Measurements from ENCODE around the gene GMDS.

The GMDS gene

DNA sequence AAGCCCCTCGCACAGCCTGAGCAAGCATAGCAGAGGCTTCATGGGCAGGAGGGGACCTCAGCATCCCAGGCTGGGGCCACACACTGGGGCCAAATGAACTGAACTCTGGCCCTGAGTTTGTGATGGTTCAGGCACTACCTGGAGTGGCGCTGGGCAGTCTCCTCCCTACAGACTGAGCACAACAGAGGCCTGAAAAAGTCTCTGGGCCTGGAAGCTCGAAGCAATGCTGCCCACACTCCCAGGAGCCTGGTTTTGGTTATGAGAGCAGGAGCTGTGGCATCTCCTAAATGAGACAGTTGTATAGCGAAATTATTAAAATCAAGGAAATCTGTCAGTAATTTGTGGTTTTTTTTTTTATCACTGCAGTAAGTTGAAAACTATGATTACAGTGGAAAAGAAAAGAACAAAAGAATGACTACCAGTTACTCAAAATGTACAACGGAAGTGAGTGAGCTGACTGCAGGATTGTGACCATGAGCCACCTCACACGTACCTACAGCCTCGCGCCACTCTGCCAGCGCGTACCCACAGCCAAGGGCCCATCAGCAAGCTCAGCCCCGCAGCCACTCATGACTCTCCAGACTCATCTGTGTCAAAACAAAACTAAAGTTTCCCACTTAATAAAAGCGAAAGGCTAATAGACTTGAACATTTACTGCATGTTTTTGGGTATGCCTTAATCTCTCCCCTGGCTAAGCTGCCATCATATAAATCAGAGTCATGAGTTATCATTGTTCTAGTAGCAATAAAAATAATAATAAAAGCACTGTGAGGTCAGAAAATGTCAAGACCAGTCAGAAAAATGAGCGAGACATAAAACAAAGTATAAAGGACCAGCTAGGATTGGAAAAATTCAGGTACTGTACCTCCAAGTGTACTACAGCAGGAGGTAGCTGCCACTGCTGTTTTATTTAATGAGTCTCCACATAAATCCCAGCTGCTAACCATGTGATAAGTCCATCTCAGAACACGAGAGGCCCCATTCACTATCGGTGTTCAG is 458.7 kb downstream of the GMDS start:
- no peak for DNase-seq

GRCh38 chr6:1784422-1784884 is 461.0 kb downstream of the GMDS start:
- DNase-seq, result no peak

DNA sequence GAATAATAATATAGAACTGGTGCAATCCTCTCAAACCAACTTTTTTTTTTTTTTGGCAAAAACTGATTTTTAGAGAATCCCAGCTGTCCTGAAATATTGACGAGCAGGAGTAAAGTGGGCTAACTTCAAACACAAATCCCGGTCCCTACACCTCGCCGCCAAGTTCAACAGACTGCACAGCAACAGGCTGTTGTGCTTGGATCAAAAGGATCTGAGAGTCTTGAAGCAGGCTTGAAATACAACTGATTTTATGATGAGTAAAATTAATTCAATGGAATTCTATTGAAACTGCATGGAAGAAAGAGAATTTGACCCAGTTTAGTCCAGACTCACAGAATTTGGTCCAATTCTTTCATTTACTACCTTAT is 463.6 kb downstream of the GMDS start:
- DNase-seq, result no peak

GRCh38 chr6:1781152-1781816 is 464.1 kb downstream of the GMDS start:
- no peak for DNase-seq

DNA sequence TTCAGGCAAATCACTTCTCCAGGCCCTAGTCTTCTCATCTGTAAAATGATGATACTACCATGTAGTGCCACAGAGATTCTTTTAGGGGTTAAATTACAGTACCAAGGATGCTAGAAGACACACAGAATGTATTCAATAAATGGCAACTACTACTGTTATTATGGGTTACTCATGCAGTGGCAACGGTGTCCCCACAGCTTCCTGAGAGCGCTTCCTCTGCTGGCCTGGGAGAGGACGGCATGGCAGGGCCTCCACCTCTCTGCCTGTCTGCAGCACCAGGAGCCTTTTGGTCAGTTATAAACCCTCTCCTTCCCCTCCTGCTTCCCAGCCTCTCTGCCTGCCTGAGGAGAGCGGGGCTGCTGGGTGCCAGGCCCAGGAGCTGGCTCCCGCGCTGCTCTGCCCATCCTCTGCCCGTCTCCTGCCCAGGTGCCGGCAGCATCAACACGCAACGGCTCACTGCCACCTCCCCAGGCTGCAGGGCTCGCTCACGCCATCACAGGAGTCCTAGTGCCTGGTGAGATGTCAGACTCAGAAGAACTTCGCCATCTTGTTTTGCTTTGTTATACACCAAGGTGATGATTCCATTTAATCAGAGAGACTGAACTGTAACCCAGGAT is 465.0 kb downstream of the GMDS start:
- no peak for DNase-seq

DNA sequence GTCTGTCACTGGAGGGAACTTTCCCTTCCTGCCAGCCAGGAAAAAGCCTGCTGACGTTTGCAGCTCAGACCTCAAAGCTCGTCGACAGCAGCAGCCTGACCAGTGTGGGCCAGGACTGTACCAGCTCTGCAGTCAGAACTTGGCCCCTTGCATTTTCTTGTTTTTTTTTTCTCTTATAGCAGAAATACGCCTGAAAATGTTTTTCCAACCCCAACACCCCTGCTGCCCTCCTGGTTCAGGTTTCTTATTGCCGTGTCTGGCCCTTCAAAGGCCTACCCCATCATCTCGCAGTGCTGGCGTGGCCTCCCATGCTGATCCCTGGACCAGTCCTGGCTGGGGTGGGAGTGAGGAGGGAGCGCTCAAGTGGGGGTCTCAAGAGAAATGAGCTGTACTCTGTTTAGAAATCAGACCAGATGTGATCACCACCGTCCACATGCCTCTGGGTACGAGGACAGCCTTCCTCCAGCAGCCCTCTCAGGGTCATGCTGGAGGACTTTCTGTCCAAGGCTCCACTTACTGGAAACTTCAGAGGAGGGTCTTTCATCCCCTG is 466.6 kb downstream of the GMDS start:
- DNase-seq, result no peak

- DNase-seq, result no peak
Observed at GRCh38 chr6:1777921-1778685, 467.3 kb downstream of the GMDS start.

GRCh38 chr6:1775441-1775840 is 470.0 kb downstream of the GMDS start:
- DNase-seq, result no peak

GRCh38 chr6:1774226-1774915 is 471.0 kb downstream of the GMDS start:
- DNase-seq, result no peak

GRCh38 chr6:1773700-1774099 is 471.7 kb downstream of the GMDS start:
- peak; percentile 48 for DNase-seq

DNA sequence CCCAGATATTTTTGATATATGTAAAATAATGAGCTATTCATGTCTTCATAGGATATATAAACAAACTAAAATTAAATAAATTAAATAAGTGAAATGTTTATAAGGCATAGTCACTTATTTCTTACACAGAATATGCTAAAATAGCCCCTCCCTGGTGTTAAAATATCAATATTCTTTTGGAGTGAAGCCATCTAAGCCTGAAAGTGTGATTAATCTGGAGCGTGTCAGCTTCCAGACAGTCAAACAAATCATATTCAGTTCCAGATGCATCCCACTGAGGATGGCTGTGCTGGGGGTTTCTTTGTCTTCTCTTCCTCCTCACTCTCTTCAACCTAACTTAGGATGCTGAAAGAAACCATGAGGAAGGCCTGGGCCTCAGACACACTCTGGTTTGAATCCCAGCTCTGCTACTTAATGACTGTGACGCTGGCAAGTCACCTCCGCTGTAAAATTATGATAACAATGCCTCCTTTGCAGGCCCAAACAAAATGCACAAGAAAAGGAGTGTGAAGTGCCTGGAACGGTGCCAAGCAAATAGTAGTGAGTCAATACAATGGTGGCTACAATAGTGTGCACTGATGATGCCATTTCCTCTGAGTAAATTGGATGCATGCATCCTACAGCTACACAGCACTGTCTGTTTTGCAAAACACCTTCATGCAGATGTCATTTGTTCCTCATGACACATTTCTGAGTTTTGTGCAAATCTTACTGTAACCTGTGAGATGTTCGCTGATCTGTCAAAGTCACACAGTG is 474.3 kb downstream of the GMDS start:
- no peak for DNase-seq

- DNase-seq, result peak; percentile 90
Observed at GRCh38 chr6:1770435-1770843, 475.0 kb downstream of the GMDS start.

- DNase-seq, result no peak
Observed at GRCh38 chr6:1767481-1768246, 477.7 kb downstream of the GMDS start.

DNA sequence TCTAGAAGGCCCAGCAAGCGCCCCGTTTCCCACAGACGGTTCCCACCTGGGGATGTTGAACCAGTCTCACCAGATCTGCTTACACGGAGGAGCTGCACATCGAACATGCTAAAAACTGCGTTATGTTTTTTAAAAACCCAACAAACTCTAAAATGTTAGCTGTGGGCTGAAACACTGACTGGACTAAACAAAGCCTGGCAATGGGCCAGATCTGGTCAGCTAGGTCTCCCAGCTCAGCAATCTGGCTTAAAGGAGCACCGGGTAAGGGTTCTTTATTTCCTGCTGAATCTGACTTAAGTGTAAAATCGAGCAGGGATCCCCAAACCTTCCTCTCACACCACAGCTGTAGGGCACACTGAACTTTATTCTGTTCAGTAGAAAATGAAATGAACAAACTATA is 478.8 kb downstream of the GMDS start:
- no peak for DNase-seq

DNA sequence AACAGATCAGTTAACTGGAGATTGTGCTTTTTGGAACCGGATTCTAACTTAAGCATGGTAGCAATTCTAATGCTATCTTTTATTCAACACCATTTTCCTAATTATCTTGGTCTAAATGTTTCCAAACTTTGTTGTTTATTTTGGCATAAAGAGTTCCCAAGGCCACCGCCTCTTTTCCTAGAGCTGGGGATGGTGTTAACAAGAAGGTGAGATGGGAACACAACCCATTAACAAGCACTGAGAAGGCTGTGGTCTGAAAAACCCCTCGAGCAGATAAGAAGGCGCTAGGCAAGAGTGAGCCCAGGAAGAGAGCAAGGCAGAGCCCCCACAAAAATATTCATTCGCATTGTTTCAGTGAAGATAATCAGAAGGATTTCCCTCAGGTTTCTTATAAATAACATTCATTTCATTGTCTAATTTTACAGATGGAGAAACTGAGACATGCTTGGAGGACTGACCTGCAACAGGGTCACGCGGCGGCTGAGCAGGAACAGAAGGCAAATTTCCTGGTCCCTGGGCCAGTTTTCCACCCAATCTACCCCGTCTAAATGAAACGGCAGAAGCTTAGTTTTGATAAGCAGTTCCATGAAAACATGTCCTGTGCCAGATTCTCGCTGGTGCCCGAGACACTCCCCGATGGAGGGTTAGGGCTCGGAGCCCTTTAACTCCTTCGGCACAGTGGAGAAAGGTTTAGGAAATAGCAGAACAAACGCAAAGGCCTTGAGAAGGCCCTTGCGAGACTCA is 480.1 kb downstream of the GMDS start:
- no peak for DNase-seq

DNA sequence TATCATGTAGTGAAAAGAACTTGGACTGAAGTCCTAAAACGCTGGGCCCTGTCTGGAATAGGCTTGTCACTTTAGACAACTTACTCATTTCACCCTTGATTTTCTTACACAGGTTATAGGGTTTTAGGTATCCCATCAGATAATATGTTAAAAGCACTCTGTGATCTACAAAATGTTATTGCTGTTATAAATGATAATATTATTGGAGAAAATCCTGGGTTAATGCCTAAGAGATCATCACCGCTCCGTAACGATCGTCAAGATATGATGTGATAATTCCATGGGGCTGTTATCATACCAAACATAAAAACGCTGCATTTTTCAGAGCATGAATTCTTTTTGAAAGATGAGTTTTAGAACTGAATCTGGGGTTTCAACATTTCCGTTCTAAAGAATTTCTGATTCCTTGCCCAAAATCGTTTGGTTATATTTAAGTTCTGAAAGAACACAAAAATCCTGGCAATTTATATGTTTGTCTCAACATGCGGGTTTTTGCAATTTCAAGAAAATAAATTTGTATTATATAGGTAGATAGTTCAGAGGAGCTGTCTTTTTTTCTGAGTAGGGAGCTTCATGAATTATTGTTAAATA is 480.9 kb downstream of the GMDS start:
- no peak for DNase-seq

DNA sequence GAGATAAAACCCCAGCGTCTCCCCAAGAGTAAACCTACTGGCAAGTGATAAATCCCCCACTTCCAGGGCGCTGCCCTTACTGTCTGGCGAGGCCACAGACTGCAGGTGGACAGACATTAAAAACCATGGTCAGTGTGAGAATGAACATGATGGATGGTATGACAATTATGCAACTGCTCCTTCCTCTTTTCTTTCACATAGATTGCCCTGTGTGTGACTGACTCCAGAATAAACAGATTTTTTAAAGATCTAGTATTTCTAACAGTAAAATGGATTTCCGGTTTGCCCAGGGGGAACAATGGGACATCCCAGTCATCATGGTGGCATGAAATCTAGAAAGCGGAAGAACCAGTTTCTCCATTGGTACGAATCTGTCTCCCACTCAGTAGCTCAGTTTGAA is 482.0 kb downstream of the GMDS start:
- peak; percentile 96 for DNase-seq

GRCh38 chr6:1762203-1762602 is 483.2 kb downstream of the GMDS start:
- no peak for DNase-seq

GRCh38 chr6:1761477-1761877 is 483.9 kb downstream of the GMDS start:
- no peak for DNase-seq
